GM10847 (cell line): ENCODE data around the gene PACS2.

ENCODE experiments used
- POLR2A ChIP-seq: IDR thresholded peaks from 2 replicates; pipeline ENCODE4 v1.6.1; 2011; ENCODE audit not compliant: insufficient read length; ENCODE audit errors: extremely low read depth

The PACS2 gene

GRCh38 chr14:105442834-105443233 is 128.3 kb downstream of the PACS2 start:
- no peak for TF ChIP-seq POLR2A

- TF ChIP-seq POLR2A: no peak
Observed at GRCh38 chr14:105444859-105445258, 130.3 kb downstream of the PACS2 start.

DNA sequence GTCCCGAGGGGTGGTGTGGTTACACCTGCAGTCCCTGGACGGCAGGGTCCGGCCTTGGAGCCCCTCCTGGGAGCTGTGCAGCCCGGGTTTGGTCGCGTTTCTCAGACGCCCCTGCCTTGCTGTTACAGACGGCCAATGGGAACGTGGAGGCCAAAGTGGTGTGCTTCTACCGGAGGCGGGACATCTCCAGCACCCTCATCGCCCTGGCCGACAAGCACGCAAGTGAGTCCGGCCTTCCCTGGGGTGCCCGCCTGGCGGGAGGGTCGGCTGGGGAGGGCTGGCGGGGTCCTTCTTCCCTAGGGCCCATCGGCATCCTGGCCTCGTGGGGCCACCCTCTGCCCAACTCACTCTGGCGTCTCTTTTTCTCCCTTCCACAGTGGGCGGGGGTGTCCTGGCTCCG is 130.7 kb downstream of the PACS2 start:
- TF ChIP-seq POLR2A: no peak

DNA sequence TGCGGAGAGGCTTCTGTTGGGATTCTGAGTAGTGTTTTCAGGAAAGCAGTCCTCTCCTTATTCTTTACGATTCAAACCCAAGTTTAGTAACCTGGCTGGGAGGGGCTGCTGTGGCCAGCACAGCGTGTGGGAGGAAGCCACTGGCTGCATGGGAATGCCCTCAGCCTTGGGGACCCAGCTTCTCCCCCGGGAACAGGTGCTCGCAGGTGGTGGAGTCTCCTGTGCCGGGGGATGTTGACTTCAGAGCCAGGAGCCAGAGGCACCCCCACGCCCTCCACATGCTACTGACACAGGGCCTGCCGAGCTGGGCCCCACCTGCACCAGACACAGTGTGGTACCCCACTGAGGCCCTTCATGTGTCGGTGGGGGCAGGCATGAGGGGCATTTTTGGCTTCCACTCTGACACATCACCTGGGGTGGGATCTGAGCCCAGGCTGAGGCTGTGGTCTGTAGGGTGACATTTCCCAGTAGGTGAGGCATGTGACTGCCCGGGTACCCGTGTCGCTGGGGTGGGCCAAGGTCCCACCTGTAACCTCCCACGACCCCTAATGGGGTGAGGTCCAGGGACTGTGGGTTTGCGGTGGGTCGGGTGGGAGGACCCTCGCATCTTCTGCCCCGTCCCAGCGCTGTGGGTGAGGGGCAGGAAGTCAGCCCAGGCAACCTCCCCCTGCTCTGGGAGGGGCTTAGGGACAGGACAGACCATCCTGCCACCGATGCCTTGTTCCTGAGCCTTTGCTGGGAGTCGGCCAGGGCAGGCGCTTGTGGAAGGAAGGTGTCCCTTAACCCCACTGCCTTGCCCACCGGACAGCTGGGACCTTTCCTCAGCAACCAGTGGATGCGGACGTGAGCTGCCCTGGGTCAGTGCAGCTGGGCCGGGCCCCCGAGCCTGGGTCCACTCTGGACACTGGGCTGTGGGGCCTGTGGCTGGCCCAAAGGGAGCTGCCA is 131.6 kb downstream of the PACS2 start:
- no peak for TF ChIP-seq POLR2A

- TF ChIP-seq POLR2A: no peak
Observed at GRCh38 chr14:105446971-105447370, 132.4 kb downstream of the PACS2 start.
